ENCODE measurements around the gene LRP5.
"Not testable (repeated sequence)": the region's sequence is repeated elsewhere in the genome, so short reads cannot be mapped to it uniquely, and the experiment has no call there.

LRP5 gene

DNA sequence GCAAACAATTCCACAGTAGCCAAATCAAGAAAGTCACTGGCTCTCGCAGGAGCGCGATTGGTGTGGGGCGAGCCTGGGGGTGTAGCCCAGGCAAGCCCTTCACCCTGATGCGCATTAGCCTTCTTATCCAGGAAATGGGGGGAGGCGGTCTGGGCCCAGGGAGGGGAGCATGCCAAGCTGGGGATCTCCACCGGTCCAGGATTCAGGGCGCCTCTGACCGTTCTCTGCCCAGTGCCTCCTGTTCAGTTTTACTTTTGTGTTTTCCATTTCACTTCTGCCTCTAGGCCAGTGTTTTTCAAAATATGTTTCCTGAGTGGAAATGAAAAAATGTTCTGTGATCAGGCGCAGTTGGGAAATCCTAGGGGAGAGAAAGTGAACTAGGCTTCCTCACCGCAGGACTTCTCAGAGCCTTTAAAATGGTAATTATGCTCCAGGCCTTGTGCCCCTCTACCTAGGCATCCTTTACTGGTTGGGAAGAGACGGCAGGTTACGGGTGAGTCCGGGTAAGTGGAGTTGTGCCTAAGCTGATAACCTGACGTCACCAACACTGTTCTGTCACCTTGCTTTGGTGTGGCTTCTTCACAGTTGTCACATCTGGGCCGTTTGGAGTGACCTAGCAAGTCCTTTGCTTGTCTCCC, 18.4 kb downstream of the LRP5 start:
- DNase-seq = no peak

DNA sequence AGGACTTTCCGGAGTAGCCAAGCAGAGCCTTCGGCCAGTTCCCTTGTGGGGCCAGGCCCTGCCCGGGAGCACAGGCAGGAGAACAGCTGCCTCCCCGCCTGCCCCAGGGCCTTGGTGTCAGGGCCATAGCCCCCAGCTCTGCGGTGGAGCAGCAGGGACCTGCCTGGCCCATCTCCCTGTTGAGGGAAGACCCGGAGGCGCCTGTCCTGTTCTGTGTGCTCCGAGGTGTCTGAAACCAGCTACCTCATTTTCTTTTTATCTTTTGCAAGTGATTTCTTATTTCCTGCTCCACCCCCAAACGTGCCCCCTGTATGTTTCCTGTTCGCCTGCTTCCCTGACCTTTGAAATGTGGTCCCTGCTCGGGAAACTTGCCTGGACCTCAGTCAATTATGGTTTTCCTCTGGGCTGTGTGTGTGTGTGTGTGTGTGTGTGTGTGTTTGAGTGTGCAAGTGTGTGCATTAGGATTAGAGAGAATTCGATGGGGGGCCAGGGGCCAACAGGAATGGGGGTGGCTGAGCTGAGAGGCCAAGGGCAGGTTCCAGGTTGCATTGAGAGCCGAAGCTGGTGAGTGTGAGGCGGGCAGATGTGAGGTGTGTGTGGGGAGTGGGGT, 19.1 kb downstream of the LRP5 start:
- DNase-seq = no peak

DNA sequence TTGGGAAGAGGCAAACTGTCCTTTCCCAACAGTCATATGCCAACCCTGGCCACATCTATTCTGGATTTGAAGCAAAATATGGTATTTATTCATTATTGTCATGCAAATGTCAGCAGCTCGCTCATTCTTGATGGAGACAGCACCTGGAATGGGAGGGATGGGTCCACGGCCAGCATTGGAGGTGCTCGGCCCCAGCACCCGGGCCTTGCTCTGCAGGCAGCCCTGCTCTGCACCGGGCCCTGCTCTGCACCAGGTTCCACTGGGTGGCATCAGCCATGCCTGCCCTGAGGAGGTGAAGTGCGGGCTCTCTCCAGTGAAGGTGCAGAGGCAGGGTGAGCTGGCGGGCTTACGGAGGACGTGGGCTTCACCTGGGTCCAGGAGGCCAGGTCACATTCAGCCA, 19.8 kb downstream of the LRP5 start:
- no peak for DNase-seq

DNA sequence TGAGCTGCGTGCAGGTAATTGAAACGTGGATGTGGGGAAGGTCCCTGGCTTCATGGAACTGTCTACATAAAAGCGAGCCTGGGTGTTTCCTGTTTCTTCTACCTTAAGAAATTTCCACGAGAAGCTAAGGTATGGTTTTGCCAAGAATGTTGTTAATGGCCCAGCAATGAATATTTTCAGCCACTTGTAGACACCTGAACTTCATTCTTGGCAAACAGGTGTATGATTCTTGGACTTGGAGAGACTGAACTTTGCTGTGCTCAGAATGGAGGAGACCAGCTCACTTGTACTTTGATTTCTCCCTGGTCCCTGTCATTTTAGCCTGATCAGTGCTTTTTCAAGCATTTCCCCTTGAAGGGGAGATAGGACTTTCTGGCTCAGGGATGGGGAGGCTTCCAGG, 20.8 kb downstream of the LRP5 start:
- no peak for DNase-seq

DNA sequence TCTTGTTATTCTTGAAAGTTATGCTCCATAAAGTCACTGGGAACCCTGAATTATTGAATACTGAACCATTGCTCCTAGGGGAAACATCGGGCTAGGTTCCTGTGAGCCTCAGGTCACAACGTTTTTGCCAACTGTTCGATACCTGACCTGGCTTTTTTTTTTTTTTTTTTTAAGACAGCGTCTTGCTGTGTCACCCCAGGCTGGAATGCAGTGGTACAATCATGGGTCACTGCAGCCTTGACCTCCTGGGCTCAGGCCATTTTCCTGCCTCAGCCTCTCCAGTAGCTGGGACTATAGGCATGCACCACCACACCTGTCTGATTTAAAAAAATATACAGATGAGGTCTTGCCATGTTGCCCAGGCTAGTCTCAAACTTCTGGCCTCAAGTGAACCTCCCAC, 22.5 kb downstream of the LRP5 start:
- DNase-seq = no peak

DNA sequence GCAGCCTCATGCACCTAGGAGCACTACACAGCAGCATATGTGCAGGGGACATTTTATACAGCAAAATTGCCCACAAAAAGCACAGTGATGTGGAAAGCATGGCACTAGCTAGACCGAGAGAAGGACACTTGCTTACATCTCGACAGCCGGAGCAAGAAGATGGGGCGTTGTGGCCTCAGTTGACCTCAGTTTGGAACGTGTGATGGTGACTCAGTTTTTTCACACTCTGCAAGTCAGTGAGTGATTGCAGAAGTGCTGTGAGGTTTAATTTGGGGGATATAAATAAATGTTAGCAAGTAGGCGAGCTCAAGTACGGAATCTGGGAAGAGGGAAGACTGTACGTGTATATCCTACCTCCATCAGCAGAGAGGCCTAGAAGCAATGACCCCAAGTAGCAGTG, 23.3 kb downstream of the LRP5 start:
- DNase-seq = no peak

DNA sequence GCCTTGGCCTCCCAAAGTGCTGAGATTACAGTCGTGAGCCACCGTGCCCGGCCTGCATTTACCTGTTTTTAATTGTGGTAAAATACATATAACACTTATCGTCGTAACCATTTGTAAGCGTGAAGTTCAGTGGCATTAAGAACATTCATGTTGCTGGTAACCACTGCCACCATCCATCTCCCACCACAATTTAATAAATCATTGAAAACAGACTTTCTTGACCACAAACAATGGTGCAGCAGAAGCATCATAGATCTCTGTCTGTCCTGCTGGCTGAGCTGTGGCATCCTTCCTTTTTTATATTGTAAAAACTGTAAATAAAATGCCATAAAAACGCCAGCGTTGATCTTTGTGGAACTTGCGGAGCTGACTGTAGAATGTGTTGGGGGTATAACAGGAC, 24.3 kb downstream of the LRP5 start:
- DNase-seq = no peak

DNA sequence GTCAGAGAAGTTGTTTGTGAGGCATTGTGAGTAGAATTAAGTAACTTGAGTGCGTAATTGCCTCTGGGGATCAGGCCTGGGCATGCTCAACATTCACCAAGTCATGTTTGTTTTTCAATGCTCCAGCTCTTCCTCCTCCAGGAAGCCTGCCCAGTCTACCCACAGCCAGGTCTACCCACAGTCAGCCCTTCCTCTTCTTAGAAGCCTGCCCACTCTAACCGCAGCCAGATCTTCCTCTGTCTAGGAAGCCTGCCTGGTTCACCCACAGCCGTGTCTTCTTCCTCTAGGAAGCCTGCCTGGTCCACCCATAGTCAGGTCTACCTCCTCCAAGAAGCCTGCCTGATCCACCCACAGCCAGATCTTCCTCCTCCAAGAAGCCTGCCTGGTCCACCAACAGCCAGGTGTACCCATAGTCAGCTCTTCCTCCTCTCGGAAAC, 25.0 kb downstream of the LRP5 start:
- DNase-seq = no peak

DNA sequence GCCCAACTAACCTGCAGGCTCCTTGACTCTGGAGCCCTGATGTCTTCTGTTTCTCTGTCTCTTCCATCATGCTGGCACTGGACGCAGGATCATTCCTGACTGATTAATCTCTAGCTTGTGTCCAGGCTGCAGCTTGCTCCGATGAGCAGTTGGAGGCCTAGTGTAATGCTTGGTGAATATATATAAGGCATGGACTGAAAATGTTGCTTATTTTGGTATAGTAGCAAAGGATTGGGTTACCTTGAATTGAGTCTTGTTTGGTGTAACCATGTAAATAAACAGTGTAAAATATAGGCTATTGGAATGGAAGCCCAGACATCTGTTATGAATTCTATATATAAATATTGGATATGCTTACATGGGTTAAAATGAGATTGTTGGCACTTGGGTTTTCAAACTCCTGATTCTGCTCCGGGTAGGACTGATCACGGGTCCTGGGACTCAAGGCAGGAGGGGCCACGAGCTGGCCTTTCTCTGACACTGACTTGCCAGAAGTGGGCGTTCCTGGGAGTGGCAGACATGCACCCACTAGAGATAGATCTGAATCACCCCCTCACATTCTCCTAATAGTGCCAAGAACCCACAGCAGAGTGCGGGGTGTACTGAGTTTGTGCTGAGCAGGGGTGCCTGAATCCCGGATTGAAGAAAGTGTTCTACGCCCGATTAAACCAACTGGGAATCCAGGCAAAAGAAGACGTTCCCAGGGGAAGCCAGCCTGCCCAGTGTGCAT, 25.8 kb downstream of the LRP5 start:
- no peak for DNase-seq

DNA sequence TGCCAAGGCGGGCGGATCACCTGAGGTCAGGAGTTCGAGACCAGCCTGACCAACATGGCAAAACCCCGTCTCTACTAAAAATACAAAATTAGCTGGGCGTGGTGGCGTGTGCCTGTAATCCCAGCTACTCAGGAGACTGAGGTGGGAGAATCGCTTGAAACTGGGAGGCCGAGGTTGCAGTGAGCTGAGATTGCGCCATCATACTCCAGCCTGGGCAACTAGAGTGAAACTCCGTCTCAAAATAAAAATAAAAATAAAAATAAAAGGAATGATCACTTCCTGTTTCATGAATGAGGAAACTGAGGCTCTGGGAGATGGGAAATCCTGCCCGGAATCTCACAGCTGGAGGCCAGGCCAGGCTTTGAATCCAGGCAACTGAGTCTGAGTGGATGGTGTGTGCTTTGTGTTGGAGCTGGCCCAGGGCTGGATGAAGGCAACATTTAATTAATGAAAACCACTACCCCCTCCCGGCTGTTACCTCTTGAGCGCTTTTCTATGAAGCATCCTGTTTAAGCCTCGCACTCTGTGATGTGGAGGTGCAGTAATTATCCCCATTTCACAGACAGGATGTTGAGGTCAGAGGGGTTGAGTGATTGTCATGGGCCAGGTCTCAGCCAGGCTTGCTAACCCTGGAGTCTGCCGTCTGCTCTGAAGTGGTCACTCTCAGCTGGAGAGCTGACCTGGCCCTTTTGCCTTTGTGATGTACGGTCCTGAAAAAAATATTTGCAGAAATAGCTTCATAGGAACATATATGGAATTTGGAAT, 27.8 kb downstream of the LRP5 start:
- DNase-seq = no peak

DNA sequence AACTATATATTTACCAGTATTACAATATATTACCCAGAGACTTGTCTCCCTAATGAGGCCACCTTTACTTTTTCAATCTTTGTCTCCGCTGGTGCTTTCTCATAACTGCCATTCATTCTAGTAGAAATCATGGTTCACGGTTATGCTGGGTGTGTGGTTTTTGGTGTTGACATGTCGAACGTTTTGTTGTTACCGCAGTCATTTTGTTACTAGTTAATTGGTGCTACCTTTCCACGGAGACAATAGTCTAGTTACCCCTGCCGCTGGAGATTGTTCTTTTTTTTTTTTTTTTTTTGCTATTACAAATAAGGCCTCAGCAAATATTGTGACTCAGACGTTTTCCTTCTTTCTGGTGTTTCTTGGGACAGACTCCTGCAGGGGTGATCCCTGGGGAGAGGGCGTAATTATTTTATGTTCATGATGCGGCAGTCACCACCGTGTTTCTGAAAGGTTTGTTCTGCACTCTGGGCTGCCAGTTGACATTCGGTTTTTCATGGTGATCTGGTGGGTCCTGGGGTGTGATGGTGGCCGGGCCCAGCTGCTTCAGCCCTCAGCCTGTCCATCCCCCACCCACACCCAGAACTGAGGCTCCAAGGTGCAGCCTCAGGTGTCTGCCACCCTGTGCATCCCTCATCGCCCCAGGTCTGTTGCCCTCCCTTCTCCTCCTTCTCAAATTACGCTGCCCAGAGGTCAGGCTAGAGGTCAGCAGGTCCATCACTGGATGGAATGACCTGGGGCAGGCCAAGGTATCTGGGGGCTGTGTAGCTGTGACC, 28.6 kb downstream of the LRP5 start:
- DNase-seq = no peak

DNA sequence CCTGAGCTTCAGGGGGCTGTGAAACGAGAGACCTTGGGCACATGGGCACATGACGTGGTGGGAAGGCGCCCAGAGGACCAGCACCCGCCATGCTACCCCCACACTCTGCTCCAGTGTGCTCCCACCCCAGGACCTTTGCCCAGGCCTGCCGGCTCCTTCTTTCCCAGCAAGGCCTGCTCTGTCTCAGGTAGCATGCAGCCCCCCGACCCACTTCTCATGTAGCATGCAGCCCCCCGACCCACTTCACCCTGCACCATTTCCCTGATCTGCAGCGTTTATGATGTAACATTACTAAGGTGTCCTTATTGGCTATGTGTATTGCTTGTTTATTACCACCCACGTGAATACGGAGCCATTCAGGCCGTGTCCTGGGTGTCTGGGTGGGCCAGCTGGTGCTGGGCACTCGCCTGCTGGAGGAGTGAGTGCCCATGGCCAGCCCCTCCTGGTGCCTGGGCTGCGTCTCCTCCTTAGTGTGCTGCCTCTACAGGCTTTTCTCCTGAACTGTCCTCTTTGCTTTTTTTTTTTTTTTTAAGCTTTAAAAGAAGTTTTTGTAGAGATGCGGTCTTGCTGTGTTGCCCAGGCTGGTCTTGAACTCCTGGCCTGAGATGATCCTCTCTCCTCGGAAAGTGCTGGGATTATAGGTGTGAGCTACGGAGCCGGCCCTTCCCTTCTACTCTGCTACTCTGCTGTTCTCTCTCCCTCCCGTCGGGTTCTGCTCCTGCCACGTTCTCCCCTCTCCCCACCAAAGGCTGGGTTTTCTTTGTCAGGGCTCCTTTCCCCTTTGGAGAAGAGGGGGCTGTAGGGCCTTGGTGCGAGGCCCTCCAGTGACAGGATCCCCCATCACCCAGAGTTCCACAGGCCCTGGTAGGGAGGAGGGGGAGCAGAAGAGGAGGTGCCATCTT, 29.4 kb downstream of the LRP5 start:
- no peak for DNase-seq

DNA sequence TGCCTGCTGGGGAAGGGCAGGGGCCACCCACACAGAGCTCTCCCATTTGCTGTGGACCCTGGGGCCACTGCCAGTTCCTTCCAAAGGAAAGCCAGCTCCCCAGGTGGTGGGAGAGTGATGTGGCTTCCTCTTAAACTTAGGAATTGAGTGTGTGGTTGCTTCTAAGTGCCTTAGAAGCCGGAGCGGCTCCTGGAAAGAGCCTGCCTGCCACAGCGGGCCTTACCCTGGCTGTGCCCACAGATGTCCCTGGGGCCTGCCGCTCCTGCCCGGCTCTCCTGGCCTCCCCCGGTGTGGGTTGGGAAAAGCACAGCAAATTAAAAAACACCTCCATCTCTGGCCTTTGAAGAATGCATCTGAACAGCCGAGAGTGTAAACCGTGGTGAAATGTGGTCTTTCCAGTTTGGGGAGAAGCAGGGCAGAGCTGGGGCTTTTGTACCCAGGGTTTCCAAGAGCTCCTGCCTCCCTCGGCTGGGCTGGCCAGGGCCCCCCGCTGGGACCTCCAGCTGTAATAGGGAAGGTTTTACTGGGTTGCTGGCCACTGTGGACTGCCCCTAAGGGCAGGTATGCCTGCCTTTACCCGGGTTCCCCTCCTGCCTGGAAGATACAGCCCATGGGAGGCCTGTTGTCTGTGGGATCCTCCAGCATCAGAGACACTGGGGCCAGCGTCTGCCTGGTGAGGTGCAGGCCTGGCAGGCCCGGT, 30.2 kb downstream of the LRP5 start:
- no peak for DNase-seq

DNA sequence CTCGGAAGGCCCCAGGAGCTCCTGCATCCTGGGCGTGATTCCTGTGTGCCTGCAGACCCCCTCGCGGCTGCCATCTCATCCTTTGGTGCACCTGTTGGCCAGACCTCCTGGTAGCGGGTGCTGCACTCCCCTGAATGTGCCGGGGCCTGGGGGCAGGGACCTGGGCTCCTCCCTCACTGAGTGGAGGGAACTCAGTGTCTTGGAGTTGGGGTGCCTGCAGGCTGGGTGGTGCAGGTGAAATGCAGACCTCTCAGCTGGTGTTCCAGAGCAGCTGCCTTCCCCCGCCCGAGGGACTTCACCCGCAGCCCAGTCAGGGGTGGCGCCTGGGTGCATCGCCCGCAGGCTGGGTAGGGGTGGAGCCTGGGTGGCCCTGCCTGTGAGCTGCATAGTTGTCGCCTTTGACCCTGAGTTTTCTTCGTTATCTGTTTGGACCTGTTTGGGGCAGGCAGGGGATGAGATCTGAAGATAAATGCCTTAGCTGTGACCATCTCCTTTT, 31.4 kb downstream of the LRP5 start:
- no peak for DNase-seq

DNA sequence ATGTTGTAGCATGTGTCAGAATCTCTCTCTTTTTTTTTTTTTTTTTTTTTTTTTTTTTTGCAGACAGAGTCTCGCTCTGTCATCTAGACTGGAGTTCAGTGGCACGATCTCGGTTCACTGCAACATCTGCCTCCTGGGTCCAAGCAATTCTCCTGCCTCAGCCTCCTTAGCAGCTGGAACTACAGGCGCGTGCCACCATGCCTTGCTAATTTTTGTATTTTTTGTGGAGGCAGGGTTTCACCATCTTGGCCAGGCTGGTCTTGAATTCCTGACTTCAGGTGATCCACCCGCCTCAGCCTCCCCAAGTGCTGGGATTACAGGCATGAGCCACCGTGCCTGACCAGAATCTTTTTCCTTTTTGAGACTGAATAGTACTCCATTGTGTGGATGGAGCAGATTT, 32.4 kb downstream of the LRP5 start:
- DNase-seq = not testable (repeated sequence)

DNA sequence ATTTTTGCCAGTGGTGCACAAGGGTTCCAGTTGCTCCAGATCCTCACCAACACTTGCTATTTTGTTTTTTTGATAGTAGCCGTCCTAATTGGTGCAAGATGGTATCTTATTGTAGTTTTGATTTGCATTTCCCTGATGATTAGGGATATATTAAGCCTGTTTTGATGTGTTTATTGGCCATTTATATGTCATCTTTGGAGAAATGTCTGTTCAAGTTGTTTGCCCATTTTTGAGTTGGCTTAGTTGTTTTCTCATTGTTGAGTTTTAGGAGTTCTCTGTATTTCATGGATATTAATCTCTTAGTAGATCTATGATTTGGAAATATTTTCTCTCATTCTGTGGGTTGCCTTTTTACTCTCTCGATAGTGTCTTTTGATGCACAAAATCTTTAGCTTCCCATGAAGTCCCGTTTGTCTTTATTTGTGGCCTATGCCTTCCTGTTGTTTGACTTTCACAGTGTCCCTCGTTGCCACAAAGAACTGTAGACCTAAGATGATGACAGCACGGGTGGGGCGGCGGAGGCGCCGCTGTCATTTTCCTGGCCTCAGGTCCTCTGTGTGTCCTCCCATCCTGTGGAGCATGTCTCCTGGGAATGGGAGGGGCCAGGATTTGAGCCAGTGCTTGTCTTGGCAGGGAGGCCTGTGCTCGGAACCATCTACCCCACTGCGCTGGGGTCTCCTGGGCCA, 33.5 kb downstream of the LRP5 start:
- no peak for DNase-seq

DNA sequence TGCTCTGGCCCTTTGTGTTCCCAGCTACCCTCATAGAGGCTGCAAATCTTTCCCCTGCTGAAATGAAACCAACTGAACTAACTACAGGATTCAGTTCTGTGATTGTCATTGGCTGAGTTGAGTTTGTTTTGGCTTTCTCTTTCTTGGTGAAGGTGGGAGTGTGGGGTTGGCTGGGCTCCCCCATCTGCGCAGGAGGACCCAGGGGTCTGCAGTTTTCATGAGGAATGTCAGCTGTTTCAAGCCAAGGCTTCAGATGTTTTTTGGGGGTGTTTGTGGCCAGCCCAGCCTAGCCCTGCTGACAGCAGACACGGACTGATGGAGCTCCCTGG, 34.0 kb downstream of the LRP5 start:
- no peak for DNase-seq

DNA sequence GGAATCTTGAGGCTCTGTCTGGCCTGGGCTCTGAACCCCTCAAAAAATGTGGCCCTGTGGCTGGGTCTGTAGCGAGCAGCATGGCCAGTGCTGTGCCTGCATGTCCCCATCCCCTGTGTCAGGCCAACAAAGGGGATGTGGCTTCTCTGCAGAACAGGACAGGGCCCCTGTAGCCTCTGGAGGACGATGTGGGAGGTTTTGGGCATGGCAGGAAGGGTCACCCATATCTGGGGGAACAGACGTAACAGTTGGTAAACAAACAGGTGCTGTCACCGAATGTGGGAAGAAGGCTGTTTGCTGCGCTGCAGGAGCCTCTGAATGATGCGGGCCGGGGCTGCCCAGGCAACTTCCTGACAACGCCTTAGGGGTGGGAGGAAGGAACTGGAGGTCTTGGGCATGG, 35.0 kb downstream of the LRP5 start:
- no peak for DNase-seq

DNA sequence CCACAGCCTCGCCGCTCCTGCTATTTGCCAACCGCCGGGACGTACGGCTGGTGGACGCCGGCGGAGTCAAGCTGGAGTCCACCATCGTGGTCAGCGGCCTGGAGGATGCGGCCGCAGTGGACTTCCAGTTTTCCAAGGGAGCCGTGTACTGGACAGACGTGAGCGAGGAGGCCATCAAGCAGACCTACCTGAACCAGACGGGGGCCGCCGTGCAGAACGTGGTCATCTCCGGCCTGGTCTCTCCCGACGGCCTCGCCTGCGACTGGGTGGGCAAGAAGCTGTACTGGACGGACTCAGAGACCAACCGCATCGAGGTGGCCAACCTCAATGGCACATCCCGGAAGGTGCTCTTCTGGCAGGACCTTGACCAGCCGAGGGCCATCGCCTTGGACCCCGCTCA, 35.5 kb downstream of the LRP5 start:
- no peak for DNase-seq

DNA sequence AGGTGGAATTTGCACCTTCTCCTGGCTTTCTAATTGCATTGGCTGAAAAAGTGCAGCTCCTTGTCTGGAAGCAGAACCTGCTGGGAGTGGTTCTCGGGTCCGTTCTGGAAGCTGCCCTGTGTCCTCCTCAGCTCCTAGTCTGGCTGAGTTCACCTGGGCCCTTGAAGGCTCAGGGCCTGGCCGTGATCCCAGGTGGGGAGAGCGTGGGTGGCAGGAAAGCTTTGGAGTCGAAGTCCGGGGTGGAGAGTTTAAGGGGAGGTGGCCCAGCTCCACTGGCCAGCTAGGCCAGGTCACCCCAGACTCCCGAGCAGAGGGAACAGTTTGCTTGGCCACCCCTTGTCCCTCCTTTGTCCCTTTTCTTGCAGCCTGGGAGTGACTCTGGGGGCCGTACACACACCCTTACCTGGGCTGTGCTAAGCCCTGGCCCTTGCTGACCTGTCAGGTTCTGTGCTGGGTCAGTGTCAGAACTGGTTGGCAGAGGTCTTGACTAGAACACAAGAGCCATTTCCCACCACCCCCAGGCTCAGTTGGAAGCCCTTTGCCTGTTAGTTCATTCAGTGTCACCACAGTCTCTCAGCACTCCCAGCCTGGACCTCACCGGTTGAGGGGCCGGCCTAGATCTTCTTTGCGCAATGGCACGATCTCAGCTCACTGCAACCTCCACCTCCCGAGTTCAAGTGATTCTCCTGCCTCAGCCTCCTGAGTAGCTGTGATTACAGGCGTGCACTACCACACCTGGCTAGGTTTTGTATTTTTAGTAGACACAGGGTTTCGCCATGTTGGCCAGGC, 37.3 kb downstream of the LRP5 start:
- DNase-seq = no peak
